ENCODE data around the gene BNC2. TPM values are rescaled to one million over a fixed set of nuclear protein-coding genes. Genes with fewer than 3 reads are reported as not detected.

The BNC2 gene
- total and polyA plus RNA-seq, 2 of the 13 experiments (the other 11 are each of a cell fraction or from before 2014, with no cell fraction given) = not detected

DNA sequence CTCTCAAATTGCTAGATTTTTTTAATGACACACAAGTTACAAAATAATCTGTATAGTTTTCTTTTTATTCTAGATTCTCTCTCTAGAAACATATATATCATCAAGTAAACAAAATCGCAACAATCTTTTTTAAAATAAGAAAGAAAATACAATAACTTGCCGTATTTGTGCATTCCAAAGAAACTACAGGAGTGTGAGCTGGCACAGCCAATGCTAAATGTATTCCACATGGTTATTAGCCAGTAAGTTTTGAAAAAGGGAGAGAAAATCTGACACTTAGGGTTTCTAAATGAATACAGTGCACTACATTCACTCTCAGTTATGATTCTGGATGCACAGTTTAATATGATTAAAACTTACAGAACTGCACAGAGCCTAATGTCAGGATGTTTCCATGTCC lies 117.9 kb downstream of the BNC2 start:
- Histone ChIP-seq H2AFZ (ENCODE audit: low read length) (no peak overlapping the region), H3K36me3 (replicated peaks in 1 of 2; ENCODE audit: control insufficient read depth in 1 of 2, insufficient read depth in 2 of 2, low read length in 2 of 2) (no peaks in the 10 kb centered on the region), H3K27me3 (ENCODE audit: control insufficient read depth in 1 of 2, insufficient read depth in 2 of 2, low read length in 2 of 2) (no peaks in the 10 kb centered on the region), H4K20me1 (ENCODE audit: insufficient read depth, low read length) (no peaks in the 10 kb centered on the region), H3K4me2 (ENCODE audit: low read depth, low read length) (no peak overlapping the region), H3K79me2 (ENCODE audit: insufficient read depth, low read length) (no peaks in the 10 kb centered on the region), H3K27ac (ENCODE audit: extremely low read length, insufficient read depth, low read length) (no peak overlapping the region), H3K4me1 (ENCODE audit: insufficient read depth, low read length) (no peaks in the 10 kb centered on the region), H3K4me3 (replicated peaks in 1 of 3; ENCODE audit: insufficient read depth in 1 of 3, low read depth in 2 of 3, low read length in 3 of 3) (no peak overlapping the region), H3K9me3 (ENCODE audit: low read length) (no peaks in the 10 kb centered on the region), H3K9ac (ENCODE audit: insufficient read depth, low read depth, low read length) (no peak overlapping the region)
- BruUV-seq (replicated peaks) = no TSS peak
- 19% methylated on average over 2 of the region's 2 CpGs for WGBS (ENCODE audit: low lambda C conversion rate)
- TF ChIP-seq CREM (IDR thresholded peaks at IDR 0.05) (no peak), CREM (CRISPR knock-in tag; IDR thresholded peaks at IDR 0.05) (no peak)
- CTCF ChIA-PET (ENCODE audit: low intra/inter-chr PET ratio, low total read pairs) = no interaction called here
- DNase-seq (ENCODE audit: low spot score) = no peak
- in situ Hi-C loops (cut with HindIII; ENCODE audit: extremely low pct_ligation_motif_present, low pct_unique_long_range_greater_than_20kb) (no loop called here), intact Hi-C loops (cut with micrococcal nuclease; ENCODE audit: unreplicated experiment) (no loop called here)
- FAIRE-seq = no peak
- POLR2A ChIA-PET = no interaction called here
- no peak for ATAC-seq

DNA sequence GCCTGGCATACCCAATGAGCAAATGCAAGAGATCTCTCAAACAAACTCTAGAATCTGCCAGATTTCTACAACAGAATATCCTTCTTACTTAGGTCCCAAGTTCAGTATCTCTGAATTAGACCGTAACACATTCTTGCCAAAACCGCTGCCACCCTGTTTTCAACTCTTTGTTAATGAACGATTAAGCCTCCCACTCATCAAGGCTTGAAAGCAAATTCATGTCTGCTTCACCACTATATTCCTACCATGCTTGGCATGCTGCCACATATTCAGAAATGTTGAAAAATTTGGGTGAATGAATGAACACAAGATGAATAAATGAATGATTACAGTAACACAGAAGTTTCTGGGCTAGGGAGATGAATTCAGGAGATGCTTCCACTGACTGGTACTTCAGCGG lies 119.9 kb downstream of the BNC2 start:
- H3K36me3 ChIP-seq (replicated peaks in 1 of 2; ENCODE audit: control insufficient read depth in 1 of 2, insufficient read depth in 2 of 2, low read length in 2 of 2) = no peaks in the 10 kb centered on the region
- H3K79me2 ChIP-seq (ENCODE audit: insufficient read depth, low read length) = no peaks in the 10 kb centered on the region
- FAIRE-seq (no peak), ATAC-seq (no peak), DNase-seq (ENCODE audit: low spot score) (no peak)
- intact Hi-C loops (cut with micrococcal nuclease; ENCODE audit: unreplicated experiment) = no loop called here
- ChIA-PET CTCF (ENCODE audit: low intra/inter-chr PET ratio, low total read pairs) (no interaction called here), POLR2A (no interaction called here)
- H2AFZ ChIP-seq (ENCODE audit: low read length) = no peak overlapping the region
- no peak overlapping the region for H3K4me3 ChIP-seq (replicated peaks in 1 of 3; ENCODE audit: insufficient read depth in 1 of 3, low read depth in 2 of 3, low read length in 3 of 3)
- TF ChIP-seq, protein P1, sequence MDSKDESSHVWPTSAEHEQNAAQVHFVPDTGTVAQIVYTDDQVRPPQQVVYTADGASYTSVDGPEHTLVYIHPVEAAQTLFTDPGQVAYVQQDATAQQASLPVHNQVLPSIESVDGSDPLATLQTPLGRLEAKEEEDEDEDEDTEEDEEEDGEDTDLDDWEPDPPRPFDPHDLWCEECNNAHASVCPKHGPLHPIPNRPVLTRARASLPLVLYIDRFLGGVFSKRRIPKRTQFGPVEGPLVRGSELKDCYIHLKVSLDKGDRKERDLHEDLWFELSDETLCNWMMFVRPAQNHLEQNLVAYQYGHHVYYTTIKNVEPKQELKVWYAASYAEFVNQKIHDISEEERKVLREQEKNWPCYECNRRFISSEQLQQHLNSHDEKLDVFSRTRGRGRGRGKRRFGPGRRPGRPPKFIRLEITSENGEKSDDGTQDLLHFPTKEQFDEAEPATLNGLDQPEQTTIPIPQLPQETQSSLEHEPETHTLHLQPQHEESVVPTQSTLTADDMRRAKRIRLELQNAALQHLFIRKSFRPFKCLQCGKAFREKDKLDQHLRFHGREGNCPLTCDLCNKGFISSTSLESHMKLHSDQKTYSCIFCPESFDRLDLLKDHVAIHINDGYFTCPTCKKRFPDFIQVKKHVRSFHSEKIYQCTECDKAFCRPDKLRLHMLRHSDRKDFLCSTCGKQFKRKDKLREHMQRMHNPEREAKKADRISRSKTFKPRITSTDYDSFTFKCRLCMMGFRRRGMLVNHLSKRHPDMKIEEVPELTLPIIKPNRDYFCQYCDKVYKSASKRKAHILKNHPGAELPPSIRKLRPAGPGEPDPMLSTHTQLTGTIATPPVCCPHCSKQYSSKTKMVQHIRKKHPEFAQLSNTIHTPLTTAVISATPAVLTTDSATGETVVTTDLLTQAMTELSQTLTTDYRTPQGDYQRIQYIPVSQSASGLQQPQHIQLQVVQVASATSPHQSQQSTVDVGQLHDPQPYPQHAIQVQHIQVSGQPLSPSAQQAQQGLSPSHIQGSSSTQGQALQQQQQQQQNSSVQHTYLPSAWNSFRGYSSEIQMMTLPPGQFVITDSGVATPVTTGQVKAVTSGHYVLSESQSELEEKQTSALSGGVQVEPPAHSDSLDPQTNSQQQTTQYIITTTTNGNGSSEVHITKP (CRISPR knock-in tag; IDR thresholded peaks at IDR 0.05; ENCODE audit: low read depth) = no peak
- no peaks in the 10 kb centered on the region for H3K4me1 ChIP-seq (ENCODE audit: insufficient read depth, low read length)
- WGBS (ENCODE audit: low lambda C conversion rate) = 26% methylated on average over 4 of the region's 4 CpGs
- no peak overlapping the region for H3K27ac ChIP-seq (ENCODE audit: extremely low read length, insufficient read depth, low read length)
- H3K9me3 ChIP-seq (ENCODE audit: low read length) = no peaks in the 10 kb centered on the region
- H3K27me3 ChIP-seq (ENCODE audit: control insufficient read depth in 1 of 2, insufficient read depth in 2 of 2, low read length in 2 of 2) = no peaks in the 10 kb centered on the region
- no TSS peak for BruUV-seq (replicated peaks)
- no peak overlapping the region for H3K9ac ChIP-seq (ENCODE audit: insufficient read depth, low read depth, low read length)
- in situ Hi-C loops (cut with HindIII; ENCODE audit: extremely low pct_ligation_motif_present, low pct_unique_long_range_greater_than_20kb) = no loop called here
- no peak overlapping the region for H3K4me2 ChIP-seq (ENCODE audit: low read depth, low read length)
- H4K20me1 ChIP-seq (ENCODE audit: insufficient read depth, low read length) = no peaks in the 10 kb centered on the region
